Activated CD4-positive, CD25-positive, alpha-beta regulatory T cell (primary cell): ENCODE results near the gene TNS3.
"Not testable (repeated sequence)": the region's sequence is repeated elsewhere in the genome, so short reads cannot be mapped to it uniquely, and the experiment has no call there.

Experiments
- DNase-seq, 4 experiments: peaks; one replicate each; lab custom pipeline; 2025; lab: John Stamatoyannopoulos, UW

Gene TNS3

DNA sequence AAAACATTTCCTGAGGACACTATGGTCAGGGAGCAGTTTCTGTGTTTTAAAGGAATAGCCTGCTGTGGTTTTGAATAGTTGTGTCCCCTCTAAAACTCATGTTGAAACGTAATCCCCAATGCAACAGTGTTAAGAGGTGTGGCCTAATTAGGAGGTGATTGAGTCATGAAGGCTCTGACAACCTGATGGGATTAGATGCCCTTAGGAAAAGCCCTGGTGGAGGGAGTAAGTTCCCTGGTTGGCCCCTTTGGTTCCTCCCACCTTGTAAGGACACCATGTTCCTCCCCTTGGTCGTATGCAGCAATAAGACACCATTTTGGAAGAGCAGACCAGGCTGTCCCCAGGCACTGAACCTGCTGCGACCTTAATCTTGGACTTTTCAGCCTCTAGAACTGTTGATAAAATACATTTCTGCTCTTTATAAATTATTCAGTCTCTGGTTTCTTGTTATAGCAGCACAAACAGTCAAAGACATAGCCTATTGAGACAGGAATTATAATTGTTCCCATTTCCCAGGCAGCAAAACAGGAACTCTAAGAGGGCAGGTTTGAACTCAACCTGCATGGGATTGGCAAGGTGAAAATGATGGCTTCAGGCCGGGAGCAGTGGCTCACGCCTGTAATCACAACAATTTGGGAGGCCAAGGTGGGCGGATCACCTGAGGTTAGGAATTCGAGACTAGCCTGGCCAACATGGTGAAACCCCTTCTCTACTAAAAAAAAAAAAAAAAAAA, 20.5 kb upstream of the TNS3 start:
- DNase-seq: no peak

DNA sequence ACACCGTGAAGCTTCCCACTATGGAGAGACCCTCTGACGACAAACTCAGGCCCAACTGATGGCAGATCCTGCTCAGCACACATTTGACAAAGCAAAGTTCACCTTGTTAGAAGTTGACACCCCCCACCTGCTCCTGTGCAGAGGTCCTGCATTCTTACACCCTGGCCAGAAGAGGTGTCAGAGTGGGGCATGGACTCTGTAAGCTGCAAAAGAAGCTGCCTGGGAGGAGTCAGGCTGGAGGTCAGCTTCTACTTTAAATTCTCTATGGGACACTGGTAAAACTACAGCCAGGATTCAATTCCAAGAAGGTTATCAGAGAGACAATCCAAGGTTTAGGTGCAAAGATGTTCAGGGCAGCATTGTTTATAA, 20.0 kb upstream of the TNS3 start:
- DNase-seq: no peak

DNA sequence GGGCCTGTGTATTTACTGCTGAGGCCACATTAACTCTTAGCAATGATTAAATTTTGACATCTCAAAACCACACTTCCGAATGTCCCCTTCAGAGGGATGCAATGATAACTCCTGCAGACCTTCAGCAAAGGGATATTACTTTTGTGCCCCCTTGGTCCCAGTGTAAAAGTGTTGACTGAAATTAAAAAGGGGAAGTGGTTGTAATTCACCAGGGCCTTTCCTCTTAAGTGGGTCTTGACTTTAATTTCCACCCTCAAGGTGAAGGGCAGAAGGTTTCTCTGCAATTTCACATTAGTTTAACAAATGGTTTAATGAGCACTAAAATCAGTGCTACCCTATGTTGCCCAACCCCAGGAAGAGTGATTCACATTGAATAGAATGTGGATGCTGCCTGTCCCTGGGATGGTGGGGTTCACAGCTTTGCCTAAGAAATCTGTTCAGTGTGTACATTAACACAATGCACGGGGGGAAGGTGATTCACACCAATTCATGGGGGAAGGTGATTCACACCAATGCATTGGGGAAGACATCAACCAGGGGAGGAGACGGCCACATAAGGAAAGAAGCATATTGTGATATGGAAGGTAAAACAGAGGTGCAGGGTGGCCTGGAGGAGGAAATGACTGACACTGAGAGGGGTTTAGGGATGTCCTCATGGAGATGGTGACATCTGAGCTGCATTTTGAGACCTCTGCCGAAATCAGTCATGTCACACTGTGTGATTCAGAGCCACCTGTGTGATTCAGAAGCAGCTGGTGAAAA, 19.4 kb upstream of the TNS3 start:
- no peak for DNase-seq

DNA sequence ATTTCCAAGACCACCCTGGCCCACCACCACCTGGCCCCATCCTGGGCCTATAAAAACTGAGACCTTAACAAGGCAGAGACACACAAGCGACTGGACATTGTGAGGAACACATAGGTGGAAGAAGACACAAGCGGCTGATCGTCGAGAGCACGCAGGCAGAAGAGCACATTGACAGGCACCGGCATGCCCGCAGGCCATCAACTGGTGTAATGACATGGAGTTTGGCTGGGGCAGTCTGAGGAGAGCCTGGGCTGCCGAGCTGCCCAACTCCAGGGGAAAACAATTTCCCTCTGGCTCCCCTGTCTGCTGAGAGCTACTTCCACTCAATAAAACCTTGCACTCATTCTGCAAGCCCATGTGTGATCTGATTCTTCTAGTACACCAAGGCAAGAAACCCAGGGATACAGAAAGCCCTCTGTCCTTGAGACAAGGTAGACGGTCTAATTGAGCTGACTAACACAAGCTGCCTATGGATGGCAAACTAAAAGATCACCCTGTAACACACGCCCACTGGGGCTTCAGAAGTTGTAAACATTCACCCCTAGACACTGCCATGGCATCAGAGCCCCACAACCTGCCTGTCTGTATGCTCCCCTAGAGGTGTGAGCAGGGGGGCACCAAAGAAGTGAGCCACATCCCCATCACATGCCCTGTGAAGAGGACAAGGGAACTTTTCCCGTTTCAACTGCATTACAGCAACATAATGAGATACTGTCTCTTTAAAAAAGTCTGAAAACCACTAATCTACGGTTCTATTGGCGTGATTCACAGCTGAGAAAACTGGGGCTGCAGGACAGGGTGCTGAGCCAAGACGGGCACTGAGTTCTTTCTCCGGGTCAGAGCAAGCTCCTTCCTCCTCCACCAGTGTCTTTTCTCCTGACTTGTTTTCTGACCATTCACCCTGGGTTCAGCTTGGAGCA, 18.5 kb upstream of the TNS3 start:
- DNase-seq: no peak

DNA sequence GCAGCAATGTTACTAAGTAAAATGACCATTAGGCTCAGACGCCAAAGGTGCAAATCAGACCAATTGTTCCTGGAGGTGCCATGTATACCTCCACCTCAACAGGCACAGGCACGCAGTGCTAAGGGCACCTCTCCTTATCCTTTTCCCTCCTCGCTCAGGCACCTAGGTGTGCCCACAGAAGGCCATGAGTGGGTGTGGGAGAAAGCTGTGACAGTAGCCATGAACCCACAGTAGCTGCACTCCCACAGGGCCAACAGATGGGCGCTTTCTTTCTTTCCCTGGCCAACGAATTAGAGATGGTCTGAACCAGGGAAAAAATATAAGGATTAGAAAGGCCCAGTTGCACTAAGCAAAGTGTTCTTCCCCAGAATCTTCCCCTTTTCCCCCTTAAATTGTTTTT, 15.5 kb upstream of the TNS3 start:
- no peak for DNase-seq

DNA sequence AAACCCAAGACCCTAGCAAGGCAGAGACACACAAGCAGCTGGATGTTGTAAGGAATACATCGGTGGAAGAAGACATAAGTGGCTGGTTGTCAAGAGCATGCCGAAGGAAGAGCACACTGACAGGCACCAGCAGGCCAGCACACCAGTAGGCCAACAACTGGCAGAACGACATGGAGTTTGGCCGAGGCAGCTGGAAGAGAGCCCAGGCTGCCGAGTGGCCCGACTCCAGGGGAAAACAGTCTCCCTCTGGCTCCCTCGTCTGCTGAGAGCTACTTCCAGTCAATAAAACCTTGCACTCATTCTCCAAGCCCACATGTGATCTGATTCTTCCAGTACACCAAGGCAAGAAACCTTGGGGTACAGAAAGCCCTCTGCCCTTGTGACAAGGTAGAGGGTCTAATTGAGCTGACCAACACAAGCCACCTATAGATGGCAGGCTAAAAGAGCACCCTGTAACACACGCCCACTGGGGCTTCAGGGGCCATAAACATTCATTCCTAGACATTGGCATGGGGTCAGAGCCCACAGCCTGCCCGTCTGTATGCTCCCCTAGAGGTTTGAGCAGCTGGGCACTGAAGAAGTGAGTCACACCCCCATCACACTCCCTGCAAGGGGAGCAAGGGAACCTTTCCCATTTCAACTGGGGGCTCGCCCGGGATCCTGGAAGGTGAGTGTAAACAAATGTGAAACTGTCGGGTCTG, 14.7 kb upstream of the TNS3 start:
- no peak for DNase-seq

DNA sequence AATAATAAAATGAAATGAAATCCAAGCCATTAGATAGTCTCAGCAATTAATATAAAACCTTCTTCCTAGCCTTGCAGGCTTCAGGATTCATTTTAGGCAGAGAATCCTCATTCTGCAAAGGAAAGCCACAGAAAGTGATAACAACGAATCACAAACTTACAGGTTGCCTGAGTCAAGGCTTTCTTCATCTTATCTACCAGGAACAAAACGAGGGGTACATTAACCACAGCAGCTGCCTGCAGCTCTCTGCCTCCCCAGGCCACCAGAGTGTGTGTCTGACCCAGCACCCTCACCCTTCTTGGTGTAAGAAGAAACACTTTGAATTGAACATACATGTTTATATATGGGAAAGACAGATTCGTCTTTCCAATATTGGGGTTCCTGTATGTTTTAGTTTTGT, 12.5 kb upstream of the TNS3 start:
- DNase-seq: no peak

DNA sequence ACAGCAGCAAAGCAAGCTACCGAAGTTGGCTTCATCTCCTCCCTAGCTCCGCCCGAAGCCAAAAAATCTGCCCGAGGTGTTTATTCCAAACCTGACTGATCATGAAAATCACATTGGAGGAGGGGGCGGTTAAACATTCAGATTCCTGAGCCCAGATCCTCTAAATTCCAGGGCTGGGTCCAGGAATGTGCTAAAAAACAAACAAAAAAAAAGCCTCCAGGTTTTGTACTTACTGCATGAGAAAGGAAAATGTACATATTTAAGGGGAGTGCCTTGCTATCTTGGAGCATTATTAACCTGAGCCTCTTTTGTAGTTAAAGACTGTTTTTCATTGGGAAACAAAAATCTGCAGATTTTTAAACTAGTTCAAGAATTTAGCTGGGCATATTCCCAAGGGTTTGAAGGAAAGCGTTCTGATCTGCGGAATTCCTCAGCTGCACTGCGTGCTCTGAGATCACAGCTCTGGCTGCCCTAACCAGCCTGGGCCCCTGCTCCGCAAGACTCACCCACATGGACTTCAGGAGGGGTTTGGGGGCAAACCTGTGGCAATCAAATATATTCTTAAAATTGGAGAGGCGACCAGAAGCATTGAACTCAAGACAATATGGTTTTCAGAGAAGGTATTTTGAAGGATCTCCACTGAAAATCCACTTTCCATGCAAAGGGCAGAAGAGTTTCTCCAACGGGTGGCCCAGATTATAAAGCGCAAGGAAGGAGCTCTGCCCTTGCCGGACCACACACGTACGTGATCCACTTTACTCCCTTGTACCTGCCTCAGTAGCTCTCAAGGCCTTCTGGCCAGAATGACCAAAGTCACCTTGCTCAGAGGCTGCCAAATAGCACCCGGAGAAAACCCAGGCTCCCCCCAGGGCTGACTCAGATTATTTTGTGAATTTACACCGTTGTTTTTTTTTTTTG, 10.0 kb upstream of the TNS3 start:
- DNase-seq: no peak

DNA sequence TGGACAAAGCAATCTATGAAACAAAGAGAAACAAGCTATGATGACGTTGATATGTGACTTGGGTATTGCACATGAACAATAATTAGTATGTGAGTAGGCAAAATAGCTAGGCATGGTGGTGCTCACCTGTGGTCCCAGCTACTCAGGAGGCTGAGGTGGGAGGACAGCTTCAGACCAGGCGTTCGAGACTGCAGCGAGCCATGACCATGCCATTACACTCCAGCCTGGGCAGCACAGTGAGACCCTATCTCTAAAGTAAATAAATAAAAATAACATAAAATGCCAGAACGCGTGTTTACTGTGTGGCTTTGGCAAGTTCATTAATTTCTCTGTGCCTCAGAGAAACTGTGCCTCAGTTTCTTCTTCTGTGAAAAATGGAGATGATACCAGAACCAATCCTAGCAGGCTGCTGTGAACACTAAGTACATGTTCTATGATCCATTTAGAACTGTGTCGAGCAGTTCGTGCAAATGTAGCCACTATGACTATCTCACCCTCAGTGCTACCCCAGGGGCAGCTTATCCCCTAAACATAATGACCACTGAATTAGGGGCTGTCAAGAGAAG, 9.3 kb upstream of the TNS3 start:
- no peak for DNase-seq

DNA sequence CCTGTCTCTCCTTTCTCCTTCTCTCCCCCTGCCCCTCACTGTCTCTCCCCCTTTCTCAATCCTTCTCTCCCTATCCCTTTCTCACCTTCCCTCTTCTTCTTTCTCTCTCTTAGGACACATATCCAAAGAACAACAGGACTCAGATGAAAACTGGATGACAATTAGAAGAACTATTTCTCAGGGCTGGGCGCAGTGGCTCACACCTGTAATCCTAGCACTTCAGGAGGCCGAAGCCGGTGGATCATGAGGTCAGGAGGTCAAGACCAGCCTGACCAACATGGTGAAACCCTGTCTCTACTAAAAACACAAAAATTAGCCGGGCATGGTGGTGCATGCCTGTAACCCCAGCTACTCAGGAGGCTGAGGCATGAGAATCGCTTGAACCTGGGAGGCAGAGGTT, 8.3 kb upstream of the TNS3 start:
- DNase-seq: not testable (repeated sequence)

DNA sequence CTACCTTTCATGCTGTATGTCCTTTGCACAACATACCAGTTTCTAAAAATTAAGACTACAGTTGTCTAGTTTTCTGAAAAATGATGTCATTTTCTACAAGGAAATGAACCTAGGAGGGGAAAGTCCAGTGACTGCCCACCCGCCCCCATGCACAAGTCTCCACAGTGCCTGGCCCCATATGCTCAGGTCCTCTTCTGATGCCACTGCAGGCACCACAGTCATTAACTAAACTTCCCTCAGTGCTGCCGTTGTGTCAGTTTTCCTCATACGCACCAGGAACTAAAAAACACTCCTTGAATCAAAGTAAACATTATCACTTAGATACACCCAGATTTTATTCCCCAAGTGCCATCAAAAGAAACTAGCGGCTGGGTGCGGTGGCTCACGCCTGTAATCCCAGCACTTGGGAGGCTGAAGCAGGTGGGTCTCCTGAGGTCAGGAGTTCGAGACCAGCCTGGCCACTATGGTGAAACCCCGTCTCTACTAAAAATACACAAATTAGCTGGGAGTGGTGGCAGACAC, 6.9 kb upstream of the TNS3 start:
- DNase-seq: no peak

DNA sequence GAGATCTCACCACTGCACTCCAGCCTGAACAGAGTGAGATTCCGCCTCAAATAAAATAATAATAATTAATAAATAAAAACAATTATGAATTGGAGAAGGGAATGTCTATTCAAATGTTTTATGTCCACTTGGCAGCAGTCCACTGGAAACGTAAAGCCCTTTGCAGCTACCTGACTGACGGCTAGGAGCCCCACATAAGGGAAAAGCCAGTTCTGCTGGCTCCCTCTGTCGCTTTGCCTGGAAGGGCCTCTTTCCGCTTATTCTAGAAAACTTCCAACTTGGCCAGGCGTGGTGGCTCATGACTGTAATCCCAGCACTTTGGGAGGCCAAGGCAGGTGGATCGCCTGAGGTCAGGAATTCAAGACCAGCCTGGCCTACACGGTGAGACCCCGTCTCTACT, 6.1 kb upstream of the TNS3 start:
- no peak for DNase-seq

DNA sequence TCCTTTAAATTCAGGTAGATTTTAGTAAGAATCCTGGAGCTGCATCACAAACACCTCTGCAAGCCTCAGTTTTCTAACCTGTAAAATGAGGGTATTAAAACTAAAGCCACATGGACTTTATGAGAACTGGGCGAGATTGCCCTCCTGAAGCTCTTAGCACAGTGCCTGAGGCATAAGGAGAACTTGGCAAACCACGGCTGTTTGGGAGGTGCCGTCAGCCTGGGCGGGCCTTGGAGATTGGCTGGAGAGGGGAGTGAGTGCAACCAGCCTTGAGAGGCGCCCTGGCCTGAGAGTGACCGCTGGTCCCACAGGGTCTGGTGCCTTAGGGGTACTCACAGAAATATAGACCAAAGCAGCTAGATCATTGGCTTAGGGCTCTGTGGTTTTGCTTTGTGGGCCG, 5.4 kb upstream of the TNS3 start:
- DNase-seq: no peak

DNA sequence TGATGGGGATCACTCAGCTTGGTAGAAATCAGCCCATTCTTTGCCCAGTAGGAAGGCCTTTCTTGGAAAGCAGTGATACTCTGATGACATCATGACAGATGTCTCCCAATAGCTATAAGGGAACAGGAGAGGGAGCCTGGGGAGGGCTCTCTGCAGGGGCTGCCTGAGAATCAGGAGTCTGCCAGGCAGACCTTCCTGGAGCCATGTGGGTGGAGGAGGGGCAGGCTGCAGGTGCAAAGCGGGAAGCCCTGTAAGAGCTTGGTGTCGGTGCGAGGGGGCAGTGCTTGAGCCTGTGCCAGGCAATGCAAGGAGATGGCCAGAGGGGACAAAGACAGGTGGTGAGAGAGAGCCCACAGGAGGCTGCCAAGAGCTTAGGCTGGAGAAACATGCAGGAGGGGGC, 5.0 kb upstream of the TNS3 start:
- no peak for DNase-seq

DNA sequence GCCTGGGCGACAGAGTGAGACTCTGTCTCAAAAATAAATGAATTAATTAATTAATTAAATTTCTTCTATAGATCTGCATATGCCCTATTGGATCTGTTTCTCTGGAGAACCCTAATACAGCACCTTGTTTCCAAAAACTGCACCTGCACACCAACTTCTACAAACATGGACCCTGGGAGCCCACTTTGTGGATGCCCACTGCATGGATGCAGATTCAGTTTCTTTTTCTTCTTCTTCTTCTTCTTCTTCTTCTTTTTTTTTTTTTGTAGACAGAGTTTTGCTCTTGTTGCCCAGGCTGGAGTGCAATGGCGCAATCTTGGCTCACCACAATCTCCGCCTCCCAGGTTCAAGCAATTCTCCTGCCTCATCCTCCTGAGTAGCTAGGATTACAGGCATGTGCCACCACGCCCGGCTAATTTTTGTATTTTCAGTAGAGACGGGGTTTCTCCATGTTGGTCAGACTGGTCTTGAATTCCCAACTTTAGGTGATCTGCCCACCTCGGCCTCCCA, 4.3 kb upstream of the TNS3 start:
- DNase-seq: not testable (repeated sequence)

DNA sequence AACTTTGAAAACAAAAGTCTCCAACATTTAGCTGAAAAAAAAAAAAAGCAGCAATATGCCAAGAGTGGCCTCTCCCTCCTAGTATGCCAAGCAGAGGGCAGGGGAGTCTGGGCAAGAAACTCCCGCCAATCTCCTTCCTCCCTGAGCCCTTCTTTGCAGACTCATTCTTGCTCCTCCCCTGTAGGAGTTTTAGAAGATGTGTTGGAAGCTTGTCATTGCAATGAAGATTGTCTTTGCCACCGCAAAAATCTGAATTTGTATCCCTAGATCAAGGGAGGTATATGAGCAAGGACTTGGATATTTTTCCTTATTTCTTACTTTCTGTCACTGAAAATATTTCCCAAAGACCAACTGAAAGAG, 2.6 kb upstream of the TNS3 start:
- DNase-seq: no peak

DNA sequence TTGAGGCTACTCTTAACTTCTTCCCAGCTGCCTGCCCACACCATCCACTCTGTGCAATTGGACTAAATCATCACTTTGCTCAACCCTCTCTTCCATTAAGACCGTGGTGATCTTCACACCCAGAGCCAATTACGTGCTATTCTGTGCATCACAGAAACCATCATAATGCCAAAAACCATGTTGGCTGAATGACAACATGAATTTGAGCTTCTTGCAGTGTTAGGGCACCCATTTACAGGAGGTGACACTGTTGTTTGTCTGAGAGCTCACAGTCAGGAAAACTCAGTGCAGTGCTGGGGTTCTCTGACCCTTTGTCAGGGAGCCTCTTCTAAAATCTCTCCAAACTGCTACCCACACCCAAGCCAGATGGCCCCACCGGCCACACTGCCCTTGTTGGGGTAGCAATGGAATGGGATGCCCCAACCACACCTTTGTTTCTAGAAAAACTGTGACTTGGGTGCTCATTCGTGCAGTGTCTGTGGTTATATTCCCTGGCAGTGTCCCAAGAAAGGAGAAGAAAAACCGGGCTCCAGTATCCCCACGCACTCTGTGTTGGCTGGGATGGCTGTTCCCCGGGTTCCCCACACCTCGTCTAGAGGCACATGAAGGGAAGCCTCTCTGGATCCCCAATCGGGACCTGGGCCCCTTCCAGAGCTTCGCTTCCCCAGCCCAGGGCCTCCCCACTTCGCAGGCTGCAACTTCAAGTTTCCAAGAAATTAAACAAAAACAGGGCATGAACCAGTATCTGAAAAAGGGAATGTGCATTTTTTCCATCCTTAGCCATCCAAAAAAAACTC, 2.0 kb upstream of the TNS3 start:
- DNase-seq: no peak

DNA sequence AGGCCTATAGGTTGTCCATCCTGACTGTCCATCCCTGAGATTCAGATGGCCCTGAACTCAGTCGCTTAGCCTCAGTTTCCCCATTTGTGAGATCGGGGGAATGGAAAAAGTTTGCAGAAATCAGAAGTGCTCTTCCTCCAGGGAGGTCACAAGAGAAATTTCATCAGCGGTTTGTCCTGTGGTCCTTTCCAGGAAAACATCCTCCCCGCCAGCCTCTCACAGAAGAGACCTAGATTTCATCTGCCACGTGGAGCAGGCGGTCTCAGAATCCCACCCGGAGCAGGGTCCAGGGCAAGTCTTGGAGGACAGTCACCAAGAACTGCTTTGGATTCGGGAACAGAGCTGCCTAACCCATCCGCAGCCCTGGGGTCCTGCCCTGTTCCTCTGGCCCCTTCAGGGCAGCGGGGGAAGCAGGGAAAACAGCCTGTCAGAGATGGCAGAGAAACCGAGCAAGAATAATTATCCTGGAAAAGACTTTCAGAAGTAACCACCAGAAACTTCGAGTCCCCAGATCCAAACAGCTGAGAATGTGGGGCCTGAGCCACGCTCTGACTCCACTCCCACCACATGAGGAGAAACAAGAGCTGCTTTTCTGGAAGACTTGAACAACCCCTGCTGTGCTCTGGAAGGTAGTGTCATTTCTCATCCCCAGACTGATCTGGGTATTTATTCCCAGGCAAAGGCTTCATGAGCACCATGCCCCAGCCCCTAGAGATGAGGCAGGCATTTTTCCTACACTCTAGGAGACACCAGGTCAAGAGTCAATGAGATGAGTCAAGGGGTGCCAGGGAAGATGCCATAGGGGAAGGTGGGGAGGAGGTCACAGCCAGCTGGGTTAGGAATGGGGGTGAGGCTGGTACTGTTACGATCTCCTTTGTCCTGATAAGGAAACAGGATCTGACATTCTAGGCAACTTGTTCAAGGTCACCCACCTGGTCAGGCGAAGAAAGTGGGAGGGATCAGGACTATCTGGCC, 1.1 kb upstream of the TNS3 start:
- no peak for DNase-seq
